A549 (cell line): ENCODE measurements around the gene ZNF619. TPM values are rescaled to one million over a fixed set of nuclear protein-coding genes. Genes with fewer than 3 reads are reported as not detected.

ENCODE experiments used
- ATAC-seq, 2 experiments: fragments of 200-7000 bp in 1 of 2; fragments of >200 bp in 1 of 2; cut with Nextera tagmentation in 1 of 2; cut with Tn5 transposase in 1 of 2; 3 replicates each; pipeline versions ENCODE4 v1.8.0 to v1.9.1; 2018 to 2020; ENCODE audit warnings: mild to moderate bottlenecking in 1 of 2, moderate library complexity in 1 of 2
- CTCF ChIA-PET: fragments of 300-600 bp; sonication (Branson Sonifier 250); formaldehyde crosslinking; extraction: SDS; loops from one replicate; lab custom pipeline; 2021; ENCODE audit warnings: antibody characterized with exemption, inconsistent platforms; lab: Yijun Ruan, JAX
- POLR2A ChIA-PET: fragments of 350-600 bp; formaldehyde crosslinking; extraction: SDS; loops from one replicate; lab custom pipeline; 2021; ENCODE audit warnings: antibody characterized with exemption, inconsistent platforms; lab: Yijun Ruan, JAX
- DNase-seq, 2 experiments: peaks; one replicate each; pipeline versions ENCODE4 v3.0.0 to v3.0.0-alpha.2; 2011 to 2016; ENCODE audit warnings: low read depth in 1 of 2, low spot score in 1 of 2
- FAIRE-seq: peaks from 2 replicates; lab custom pipeline; 2011; peaks lifted over from hg19 to GRCh38; lab: Jason Lieb, UNC
- H3K27ac ChIP-seq, 2 experiments: fragments of >200 bp; sonication (Bioruptor Twin); formaldehyde crosslinking; 3 replicates each; pipeline ENCODE4 v1.5.1; 2016 to 2017
- H3K4me1 ChIP-seq: fragments of >200 bp; sonication (Bioruptor Twin); formaldehyde crosslinking; 3 replicates; pipeline ENCODE4 v1.6.1; 2016
- H3K4me2 ChIP-seq: fragments of >200 bp; sonication (Bioruptor Twin); formaldehyde crosslinking; 3 replicates; pipeline ENCODE4 v1.6.1; 2016
- H3K4me3 ChIP-seq: fragments of >200 bp; sonication (Bioruptor Twin); formaldehyde crosslinking; 3 replicates; pipeline ENCODE4 v1.5.1; 2016
- H3K9me3 ChIP-seq: fragments of >200 bp; sonication (Bioruptor Twin); formaldehyde crosslinking; 3 replicates; pipeline ENCODE4 v1.6.1; 2016
- ATOH8 ChIP-seq: fragments of 250-450 bp; sonication (Bioruptor Pico); IDR thresholded peaks from 2 replicates; pipeline ENCODE4 v1.5.0; 2020; ENCODE audit warnings: low read depth, mild to moderate bottlenecking, moderate library complexity
- BHLHE40 ChIP-seq: IDR thresholded peaks from 2 replicates; pipeline ENCODE4 v1.6.1; 2012; ENCODE audit warnings: low read depth, low read length, inconsistent platforms
- CEBPB ChIP-seq, 2 experiments: fragments of >200 bp in 1 of 2; sonication (Bioruptor Twin) in 1 of 2; formaldehyde crosslinking in 1 of 2; IDR thresholded peaks; 2 replicates each; pipeline ENCODE4 v1.6.1; 2012 to 2016
- EHF ChIP-seq: fragments of 250-450 bp; sonication (Bioruptor Pico); IDR thresholded peaks from 2 replicates; pipeline ENCODE4 v1.5.0; 2020; ENCODE audit warnings: mild to moderate bottlenecking
- EHMT2 ChIP-seq: fragments of 200-600 bp; sonication (generic); IDR thresholded peaks from 2 replicates; pipeline ENCODE4 v1.6.1; 2016; ENCODE audit warnings: antibody characterized with exemption, low read depth, mild to moderate bottlenecking, moderate library complexity
- ELK1 ChIP-seq: fragments of 150-350 bp; IDR thresholded peaks from 2 replicates; pipeline ENCODE4 v1.6.1; 2014; ENCODE audit warnings: low read depth, mild to moderate bottlenecking, low read length
- EP300 ChIP-seq, 2 experiments: fragments of >200 bp; sonication (Bioruptor Twin); formaldehyde crosslinking; IDR thresholded peaks; 2 replicates in 1 of 2; 3 replicates in 1 of 2; pipeline ENCODE4 v1.6.1; 2016 to 2017
- ESRRA ChIP-seq: fragments of 150-350 bp; IDR thresholded peaks from 2 replicates; pipeline ENCODE4 v1.6.1; 2014; ENCODE audit warnings: mild to moderate bottlenecking, low read length, borderline replicate concordance
- FOSL2 ChIP-seq, 2 experiments: fragments of 450-650 bp in 1 of 2; fragments of >200 bp in 1 of 2; sonication (Bioruptor Twin) in 1 of 2; formaldehyde crosslinking; IDR thresholded peaks; 2 replicates each; pipeline versions ENCODE4 v1.5.0 to v1.6.1; 2016 to 2020; ENCODE audit warnings: mild to moderate bottlenecking in 1 of 2, moderate library complexity in 1 of 2
- GATA3 ChIP-seq: IDR thresholded peaks from 2 replicates; pipeline ENCODE4 v1.6.1; 2012; ENCODE audit warnings: borderline replicate concordance
- HOXB13 ChIP-seq: fragments of 250-450 bp; sonication (Bioruptor Pico); IDR thresholded peaks from 2 replicates; pipeline ENCODE4 v1.5.0; 2020; ENCODE audit warnings: low read depth, mild to moderate bottlenecking, moderate library complexity
- JUNB ChIP-seq: fragments of >200 bp; sonication (Bioruptor Twin); formaldehyde crosslinking; IDR thresholded peaks from 2 replicates; pipeline ENCODE4 v1.6.1; 2016
- KDM5A ChIP-seq: fragments of 200-600 bp; sonication (generic); IDR thresholded peaks from 2 replicates; pipeline ENCODE4 v1.6.1; 2016; ENCODE audit warnings: antibody characterized with exemption, mild to moderate bottlenecking
- MAFK ChIP-seq: fragments of 450-650 bp; IDR thresholded peaks from 2 replicates; pipeline ENCODE4 v1.6.1; 2014; ENCODE audit not compliant: partially characterized antibody
- MYC ChIP-seq: IDR thresholded peaks from 2 replicates; pipeline ENCODE4 v1.6.1; 2012; ENCODE audit warnings: mild to moderate bottlenecking, inconsistent platforms, low read length, improper control_type of control experiment, borderline replicate concordance
- NPAS2 ChIP-seq: fragments of 250-450 bp; sonication (Bioruptor Pico); IDR thresholded peaks from 2 replicates; pipeline ENCODE4 v1.8.0; 2022; ENCODE audit warnings: mild to moderate bottlenecking, moderate library complexity, borderline replicate concordance
- NR3C1 ChIP-seq: fragments of >200 bp; sonication (Bioruptor Twin); formaldehyde crosslinking; IDR thresholded peaks from 3 replicates; pipeline ENCODE4 v1.6.1; 2017
- PHF8 ChIP-seq: fragments of 200-600 bp; sonication (generic); IDR thresholded peaks from 2 replicates; pipeline ENCODE4 v1.6.1; 2016; ENCODE audit warnings: low read depth, mild to moderate bottlenecking, antibody characterized with exemption, moderate library complexity, borderline replicate concordance
- POLR2A ChIP-seq: IDR thresholded peaks from 2 replicates; pipeline ENCODE4 v1.6.1; 2012; ENCODE audit warnings: mild to moderate bottlenecking, low read length
- POLR2AphosphoS2 ChIP-seq: conservative IDR thresholded peaks from 2 replicates; pipeline ENCODE4 v1.6.1; 2012; ENCODE audit warnings: low read length, improper control_type of control experiment, inconsistent platforms
- RCOR1 ChIP-seq: fragments of 150-350 bp; IDR thresholded peaks from 2 replicates; pipeline ENCODE4 v1.6.1; 2014; ENCODE audit warnings: antibody characterized with exemption, low read length, low read depth
- SMC3 ChIP-seq: fragments of >200 bp; sonication (Bioruptor Twin); formaldehyde crosslinking; IDR thresholded peaks from 3 replicates; pipeline ENCODE4 v1.6.1; 2018; ENCODE audit warnings: inconsistent platforms
- TFCP2L1 ChIP-seq: fragments of 250-450 bp; sonication (Bioruptor Pico); IDR thresholded peaks from 2 replicates; pipeline ENCODE4 v1.5.0; 2021; ENCODE audit warnings: mild to moderate bottlenecking
- ZSCAN20 ChIP-seq: fragments of 250-450 bp; sonication (Bioruptor Pico); IDR thresholded peaks from 2 replicates; pipeline ENCODE4 v1.8.0; 2022; ENCODE audit warnings: mild to moderate bottlenecking, moderate library complexity
- WGBS: methylation state at CpG from one replicate; pipeline ENCODE4 v1.1.6; 2017; ENCODE audit errors: missing lambda C conversion rate; 5-methylcytosine and 5-hydroxymethylcytosine counted together
- polyA plus RNA-seq, 4 experiments: library from polyadenylated mRNA; depleted of rRNA in 3 of 4; stranded (reverse); fragments of >200 nt; fragmentation: RNase III in 1 of 4; extraction: RNeasy Plus Mini Kit Qiagen cat#74134 plus additional on column Dnase treatment in 1 of 4; gene quantifications; 2 replicates in 3 of 4; 3 replicates in 1 of 4; pipeline ENCODE4 v1.2.3, GENCODE V29; 2011 to 2017
- TF ChIP-seq, protein P1 (sequence below): fragments of 200-600 bp; sonication (generic); IDR thresholded peaks from 2 replicates; pipeline ENCODE4 v1.6.1; 2016; ENCODE audit warnings: antibody characterized with exemption, mild to moderate bottlenecking, moderate library complexity
- TF ChIP-seq, protein P2 (sequence below): IDR thresholded peaks from 2 replicates; pipeline ENCODE4 v1.6.1; 2012; ENCODE audit warnings: low read depth, borderline replicate concordance
- TF ChIP-seq, protein P3 (sequence below): fragments of 450-650 bp; IDR thresholded peaks from 2 replicates; pipeline ENCODE4 v1.6.1; 2014; ENCODE audit warnings: antibody characterized with exemption

ZNF619 gene
- polyA plus RNA-seq, 2 of the 4 experiments (the other 2 are of a cell fraction): 2.2 to 4.1 TPM

DNA sequence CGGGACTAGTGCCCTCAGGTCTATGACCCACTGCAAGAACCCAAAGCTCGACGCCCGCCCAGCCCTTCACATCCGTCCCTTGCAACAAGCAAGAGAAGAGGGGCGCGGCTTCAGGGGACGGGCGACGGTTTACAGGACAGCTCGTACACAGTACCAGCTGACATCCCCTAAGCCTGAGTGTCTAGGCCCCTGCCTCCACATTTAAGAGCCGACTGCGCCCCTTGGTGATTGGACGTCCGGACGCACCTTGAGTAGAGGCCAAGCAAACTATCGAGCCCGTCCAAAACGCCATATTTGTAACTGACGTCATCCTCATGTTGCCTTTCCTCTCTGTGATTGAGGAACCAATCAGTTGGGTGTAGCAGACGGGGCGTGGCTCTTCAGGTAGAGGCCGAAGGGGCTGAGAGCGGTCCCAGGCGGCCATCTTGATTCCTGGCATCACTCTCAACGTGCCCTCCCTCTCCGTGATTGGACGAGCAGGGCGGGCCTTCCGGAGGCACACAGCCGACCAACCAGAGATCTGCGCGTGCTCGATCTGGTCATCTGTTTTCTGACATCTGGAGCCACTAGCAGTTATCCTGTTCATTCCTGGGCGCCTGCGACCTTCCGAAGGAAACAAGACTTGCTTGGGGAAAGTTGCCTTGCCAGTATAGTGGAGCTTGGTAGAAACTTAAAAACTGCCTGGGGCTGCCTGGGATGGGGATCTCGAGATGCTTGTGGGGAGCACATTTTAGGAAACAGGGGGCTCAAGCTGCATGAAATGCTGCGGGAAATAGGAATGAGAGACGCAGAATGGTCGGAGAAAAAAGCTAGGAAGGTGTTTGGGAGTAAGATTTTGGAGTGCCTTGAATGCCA is 23.8 kb upstream of the ZNF619 start (continued):
- TF ChIP-seq NR3C1 (no peak), FOSL2 (IDR thresholded peaks at IDR 0.05) (no peak), FOSL2 (CRISPR knock-in tag; IDR thresholded peaks at IDR 0.05) (no peak), JUNB (no peak), TFCP2L1 (no peak)
- TF ChIP-seq, protein P1, sequence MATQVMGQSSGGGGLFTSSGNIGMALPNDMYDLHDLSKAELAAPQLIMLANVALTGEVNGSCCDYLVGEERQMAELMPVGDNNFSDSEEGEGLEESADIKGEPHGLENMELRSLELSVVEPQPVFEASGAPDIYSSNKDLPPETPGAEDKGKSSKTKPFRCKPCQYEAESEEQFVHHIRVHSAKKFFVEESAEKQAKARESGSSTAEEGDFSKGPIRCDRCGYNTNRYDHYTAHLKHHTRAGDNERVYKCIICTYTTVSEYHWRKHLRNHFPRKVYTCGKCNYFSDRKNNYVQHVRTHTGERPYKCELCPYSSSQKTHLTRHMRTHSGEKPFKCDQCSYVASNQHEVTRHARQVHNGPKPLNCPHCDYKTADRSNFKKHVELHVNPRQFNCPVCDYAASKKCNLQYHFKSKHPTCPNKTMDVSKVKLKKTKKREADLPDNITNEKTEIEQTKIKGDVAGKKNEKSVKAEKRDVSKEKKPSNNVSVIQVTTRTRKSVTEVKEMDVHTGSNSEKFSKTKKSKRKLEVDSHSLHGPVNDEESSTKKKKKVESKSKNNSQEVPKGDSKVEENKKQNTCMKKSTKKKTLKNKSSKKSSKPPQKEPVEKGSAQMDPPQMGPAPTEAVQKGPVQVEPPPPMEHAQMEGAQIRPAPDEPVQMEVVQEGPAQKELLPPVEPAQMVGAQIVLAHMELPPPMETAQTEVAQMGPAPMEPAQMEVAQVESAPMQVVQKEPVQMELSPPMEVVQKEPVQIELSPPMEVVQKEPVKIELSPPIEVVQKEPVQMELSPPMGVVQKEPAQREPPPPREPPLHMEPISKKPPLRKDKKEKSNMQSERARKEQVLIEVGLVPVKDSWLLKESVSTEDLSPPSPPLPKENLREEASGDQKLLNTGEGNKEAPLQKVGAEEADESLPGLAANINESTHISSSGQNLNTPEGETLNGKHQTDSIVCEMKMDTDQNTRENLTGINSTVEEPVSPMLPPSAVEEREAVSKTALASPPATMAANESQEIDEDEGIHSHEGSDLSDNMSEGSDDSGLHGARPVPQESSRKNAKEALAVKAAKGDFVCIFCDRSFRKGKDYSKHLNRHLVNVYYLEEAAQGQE: no peak
- TF ChIP-seq, protein P2, sequence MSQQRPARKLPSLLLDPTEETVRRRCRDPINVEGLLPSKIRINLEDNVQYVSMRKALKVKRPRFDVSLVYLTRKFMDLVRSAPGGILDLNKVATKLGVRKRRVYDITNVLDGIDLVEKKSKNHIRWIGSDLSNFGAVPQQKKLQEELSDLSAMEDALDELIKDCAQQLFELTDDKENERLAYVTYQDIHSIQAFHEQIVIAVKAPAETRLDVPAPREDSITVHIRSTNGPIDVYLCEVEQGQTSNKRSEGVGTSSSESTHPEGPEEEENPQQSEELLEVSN: 0 out of 2 replicates have a peak, but pooled peaks have one; percentile 24
- TF ChIP-seq, all 56 proteins: peak for 7

- peaks cover 19% of the 10 kb centered on the region for H3K4me1 ChIP-seq
- H3K4me2 ChIP-seq: peak overlapping the region; percentile 89
- FAIRE-seq (no peak), DNase-seq (no peak), ATAC-seq (no peak)
- ChIA-PET POLR2A (interaction anchor here (1.2 to 2.0 kb wide), 2 partner anchors 23 to 70 kb away, joined by 3 to 6 read pairs; partner anchors contain the start of genes ZNF619 and ZNF621), CTCF (interaction anchor here (2.0 kb wide), 1 partner anchor 11 kb away, joined by 5 read pairs; no protein-coding TSS in a partner anchor)
- H3K27ac ChIP-seq: no peak overlapping the region
- 19% methylated on average over 6 of the region's 6 CpGs for WGBS
- peak overlapping the region; percentile 57 for H3K4me3 ChIP-seq
- no peak for TF ChIP-seq ESRRA
- no peak for TF ChIP-seq EHF (CRISPR knock-in tag)
- TF ChIP-seq MYC: no peak
- TF ChIP-seq EP300 (IDR thresholded peaks at IDR 0.05): no peak
- no peak for TF ChIP-seq BHLHE40
- no peak for TF ChIP-seq ZSCAN20 (CRISPR knock-in tag)
- TF ChIP-seq ATOH8 (CRISPR knock-in tag): no peak
- no peak for TF ChIP-seq POLR2A
- H3K9me3 ChIP-seq: no peaks in the 10 kb centered on the region
Measured at GRCh38 chr3:40453933-40454332, 23.0 kb upstream of the ZNF619 start.

DNA sequence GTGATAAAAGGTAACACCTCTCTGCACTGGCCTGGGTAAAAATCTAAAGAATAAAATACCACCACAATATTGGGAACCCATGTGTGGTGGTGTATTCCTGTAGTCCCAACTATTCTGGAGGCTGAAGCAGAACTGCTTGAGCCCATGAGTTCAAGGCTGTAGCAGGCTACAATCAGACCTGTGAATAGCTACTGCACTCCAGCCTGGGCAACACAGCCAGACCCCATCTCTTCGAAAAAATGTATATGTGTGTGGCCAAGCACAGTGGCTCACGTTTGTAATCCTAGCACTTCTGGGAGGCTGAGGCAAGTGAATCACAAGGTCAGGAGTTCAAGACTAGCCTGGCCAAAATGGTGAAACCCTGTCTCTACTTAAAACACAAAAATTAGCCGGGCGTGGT is 21.6 kb upstream of the ZNF619 start:
- no peaks in the 10 kb centered on the region for H3K9me3 ChIP-seq
- no peak overlapping the region for H3K27ac ChIP-seq
- FAIRE-seq (no peak), ATAC-seq (no peak), DNase-seq (no peak)
- ChIA-PET POLR2A (no interaction called here), CTCF (interaction anchor here (2.0 kb wide), 1 partner anchor 10 kb away, joined by 5 read pairs; no protein-coding TSS in a partner anchor)
- no peak overlapping the region for H3K4me2 ChIP-seq
- peaks cover 32% of the 10 kb centered on the region for H3K4me1 ChIP-seq
- WGBS: 83% methylated on average over 2 of the region's 4 CpGs
- no peak overlapping the region for H3K4me3 ChIP-seq
- TF ChIP-seq RCOR1 (no peak), SMC3 (no peak), KDM5A (no peak), EHMT2 (no peak), GATA3 (no peak), MAFK (no peak), HOXB13 (CRISPR knock-in tag) (no peak), POLR2AphosphoS2 (no peak), NPAS2 (CRISPR knock-in tag) (no peak), CEBPB (IDR thresholded peaks at IDR 0.05) (no peak), PHF8 (no peak), ELK1 (no peak)
- TF ChIP-seq, protein P2: no peak
- TF ChIP-seq, protein P3, sequence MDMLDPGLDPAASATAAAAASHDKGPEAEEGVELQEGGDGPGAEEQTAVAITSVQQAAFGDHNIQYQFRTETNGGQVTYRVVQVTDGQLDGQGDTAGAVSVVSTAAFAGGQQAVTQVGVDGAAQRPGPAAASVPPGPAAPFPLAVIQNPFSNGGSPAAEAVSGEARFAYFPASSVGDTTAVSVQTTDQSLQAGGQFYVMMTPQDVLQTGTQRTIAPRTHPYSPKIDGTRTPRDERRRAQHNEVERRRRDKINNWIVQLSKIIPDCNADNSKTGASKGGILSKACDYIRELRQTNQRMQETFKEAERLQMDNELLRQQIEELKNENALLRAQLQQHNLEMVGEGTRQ: no peak
